ENCODE data around the gene FSTL1. TPM values are rescaled to one million over a fixed set of nuclear protein-coding genes. Genes with fewer than 3 reads are reported as not detected.

The FSTL1 gene
- total and polyA plus RNA-seq, 4 donors, result 137 to 722 (median 319) TPM

DNA sequence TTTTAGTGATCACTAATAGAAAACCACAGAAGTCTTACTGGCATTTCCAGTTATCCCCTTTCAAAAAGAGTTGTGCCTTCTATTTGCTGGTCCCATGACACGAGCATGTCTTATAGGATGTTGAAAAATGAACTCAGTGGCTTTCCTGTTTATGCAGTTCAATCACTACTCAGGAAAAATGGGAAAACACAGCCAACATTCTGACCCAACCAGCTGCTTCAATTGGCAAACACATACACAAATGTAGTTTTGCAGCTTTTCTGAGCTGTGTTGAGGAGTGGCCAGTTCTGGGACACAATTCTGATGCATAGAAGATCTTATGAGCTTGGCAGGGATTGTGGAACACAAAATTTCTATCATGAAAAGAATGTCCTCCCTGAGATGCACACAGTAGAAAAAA lies 40.3 kb downstream of the FSTL1 start:
- WGBS (ENCODE audit: insufficient coverage), result no CpG with 5 or more reads among the region's 1 CpG
- Histone ChIP-seq H3K27ac (ENCODE audit: low read depth, low read length) (no peak overlapping the region), H3K36me3 (ENCODE audit: control insufficient read depth, insufficient read depth, low read length) (peaks cover 35% of the 10 kb centered on the region), H3K4me3 (ENCODE audit: low read depth, low read length) (no peak overlapping the region), H3K27me3 (ENCODE audit: control insufficient read depth, insufficient read depth, low read length) (no peaks in the 10 kb centered on the region), H3K9me3 (ENCODE audit: control insufficient read depth, insufficient read depth, low read length) (no peaks in the 10 kb centered on the region), H3K4me1 (ENCODE audit: control insufficient read depth, insufficient read depth, low read length) (no peaks in the 10 kb centered on the region)
- peak in 2 of 6 donors; percentile 33 to 75 for DNase-seq (ENCODE audit: low read depth in 4 of 6, low spot score in 6 of 6)

DNA sequence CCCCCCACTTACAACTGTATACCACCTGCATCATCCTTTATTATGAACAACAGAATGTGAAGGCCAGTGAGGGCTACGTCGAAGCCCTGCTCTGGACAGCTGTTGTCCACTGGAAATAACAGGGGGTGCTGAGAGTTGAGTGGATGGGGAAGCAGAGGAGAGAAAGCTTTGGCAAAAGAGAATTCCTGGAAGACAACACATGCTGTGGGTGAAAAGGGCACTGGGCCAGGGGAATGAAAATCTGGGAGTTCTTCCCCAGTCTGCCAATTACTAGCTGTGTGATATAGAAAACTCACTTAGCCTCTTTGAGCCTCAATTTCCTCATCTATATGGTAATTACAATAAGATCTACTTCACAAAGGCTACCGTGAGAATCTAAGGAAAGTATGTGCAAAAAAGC lies 40.7 kb downstream of the FSTL1 start:
- peaks cover 38% of the 10 kb centered on the region for H3K36me3 ChIP-seq (ENCODE audit: control insufficient read depth, insufficient read depth, low read length)
- peak in 1 of 6 donors; percentile 55 for DNase-seq (ENCODE audit: low read depth in 4 of 6, low spot score in 6 of 6)
- H3K9me3 ChIP-seq (ENCODE audit: control insufficient read depth, insufficient read depth, low read length), result no peaks in the 10 kb centered on the region
- WGBS (ENCODE audit: insufficient coverage), result no CpG with 5 or more reads among the region's 3 CpGs
- no peaks in the 10 kb centered on the region for H3K27me3 ChIP-seq (ENCODE audit: control insufficient read depth, insufficient read depth, low read length)
- no peak overlapping the region for H3K27ac ChIP-seq (ENCODE audit: low read depth, low read length)
- no peak overlapping the region for H3K4me3 ChIP-seq (ENCODE audit: low read depth, low read length)
- H3K4me1 ChIP-seq (ENCODE audit: control insufficient read depth, insufficient read depth, low read length), result no peaks in the 10 kb centered on the region

DNA sequence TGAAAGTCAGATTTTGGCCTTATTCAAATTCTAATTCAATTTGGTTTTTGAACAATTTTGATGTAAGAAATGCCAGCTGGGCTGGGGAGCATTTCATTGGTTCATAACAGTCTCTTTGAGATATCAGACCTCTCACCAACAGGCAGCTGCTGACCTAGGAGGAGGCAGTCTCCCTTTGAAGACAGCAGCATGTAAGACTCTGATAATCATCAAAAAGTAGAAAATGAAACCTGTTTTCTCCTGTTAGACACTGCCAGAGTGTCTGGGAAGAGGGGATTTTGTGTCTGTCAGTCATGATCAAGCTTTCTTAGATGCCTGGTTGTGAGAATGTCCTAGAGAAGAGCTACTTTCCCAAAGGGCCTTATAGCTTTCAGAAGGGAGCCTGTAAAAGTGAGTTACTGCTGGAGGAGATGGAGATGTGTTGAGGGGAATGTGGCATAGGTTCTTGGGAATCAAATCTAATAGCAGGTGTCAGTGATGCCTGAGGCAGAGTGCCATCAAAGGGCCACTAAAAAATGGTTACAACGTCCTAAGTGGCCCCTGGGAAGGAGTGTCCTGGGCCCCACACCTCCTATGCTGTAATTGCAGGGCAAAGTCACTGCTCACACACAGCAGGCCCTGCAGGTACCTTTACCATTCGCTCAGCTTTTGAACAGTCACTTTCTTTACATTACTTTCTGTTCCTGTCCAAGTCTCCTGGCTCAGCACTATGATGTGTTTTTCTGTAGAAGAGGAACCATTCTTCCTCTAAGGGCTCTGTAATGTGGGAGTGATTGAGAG lies 43.1 kb downstream of the FSTL1 start:
- H3K4me3 ChIP-seq (ENCODE audit: low read depth, low read length), result no peak overlapping the region
- H3K36me3 ChIP-seq (ENCODE audit: control insufficient read depth, insufficient read depth, low read length), result peaks cover 37% of the 10 kb centered on the region
- no peak for DNase-seq (ENCODE audit: low read depth in 4 of 6, low spot score in 6 of 6)
- WGBS (ENCODE audit: insufficient coverage), result 83% methylated on average over 2 of the region's 2 CpGs
- H3K9me3 ChIP-seq (ENCODE audit: control insufficient read depth, insufficient read depth, low read length), result no peaks in the 10 kb centered on the region
- no peak overlapping the region for H3K27ac ChIP-seq (ENCODE audit: low read depth, low read length)
- H3K4me1 ChIP-seq (ENCODE audit: control insufficient read depth, insufficient read depth, low read length), result no peaks in the 10 kb centered on the region
- H3K27me3 ChIP-seq (ENCODE audit: control insufficient read depth, insufficient read depth, low read length), result no peaks in the 10 kb centered on the region

DNA sequence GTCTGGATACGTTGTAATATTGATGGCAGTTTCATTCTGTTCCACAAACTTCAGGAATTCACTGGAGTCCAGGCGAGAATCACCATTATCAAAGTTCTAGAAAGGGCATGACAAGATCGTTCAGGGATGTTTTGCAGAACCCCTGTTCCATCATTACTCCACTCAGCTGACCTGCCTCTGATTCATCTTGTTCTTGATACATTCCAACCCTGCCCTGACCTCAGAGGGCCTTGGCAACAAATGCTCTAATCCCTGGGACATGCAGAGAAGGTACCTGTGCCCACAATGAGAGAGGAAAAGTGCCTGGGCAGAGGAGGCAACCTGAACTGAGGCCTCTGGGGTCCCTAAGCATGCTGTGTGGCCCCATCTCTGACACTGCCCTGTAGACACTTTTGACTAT lies 45.9 kb downstream of the FSTL1 start:
- no peaks in the 10 kb centered on the region for H3K9me3 ChIP-seq (ENCODE audit: control insufficient read depth, insufficient read depth, low read length)

DNA sequence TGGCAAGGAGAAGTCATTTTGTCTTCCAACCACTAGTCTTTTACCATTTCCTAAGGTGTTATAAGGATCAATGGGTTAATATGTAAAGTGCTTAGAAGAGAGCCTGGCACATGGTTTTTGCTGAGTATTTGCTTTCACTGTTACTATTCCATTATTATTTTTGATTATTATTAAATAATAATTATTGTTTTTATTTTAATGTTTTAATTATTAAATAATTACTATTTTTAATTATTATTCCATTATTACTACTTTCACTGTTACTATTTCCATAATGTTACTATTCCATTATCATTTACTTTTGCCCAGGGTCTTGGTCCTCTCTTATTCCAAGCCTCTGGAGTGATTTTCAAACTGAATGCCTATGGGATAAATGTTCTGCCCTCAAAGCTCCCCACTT lies 48.5 kb downstream of the FSTL1 start:
- Histone ChIP-seq H3K4me3 (ENCODE audit: low read depth, low read length) (no peak overlapping the region), H3K27me3 (ENCODE audit: control insufficient read depth, insufficient read depth, low read length) (no peaks in the 10 kb centered on the region), H3K27ac (ENCODE audit: low read depth, low read length) (no peak overlapping the region), H3K4me1 (ENCODE audit: control insufficient read depth, insufficient read depth, low read length) (no peaks in the 10 kb centered on the region), H3K36me3 (ENCODE audit: control insufficient read depth, insufficient read depth, low read length) (peaks cover 39% of the 10 kb centered on the region), H3K9me3 (ENCODE audit: control insufficient read depth, insufficient read depth, low read length) (no peaks in the 10 kb centered on the region)
- DNase-seq (ENCODE audit: low read depth in 4 of 6, low spot score in 6 of 6), result no peak

More for the DNA sequence above, 45.9 kb downstream of the FSTL1 start:
- Histone ChIP-seq H3K4me3 (ENCODE audit: low read depth, low read length) (no peak overlapping the region), H3K36me3 (ENCODE audit: control insufficient read depth, insufficient read depth, low read length) (peaks cover 42% of the 10 kb centered on the region), H3K27ac (ENCODE audit: low read depth, low read length) (no peak overlapping the region), H3K27me3 (ENCODE audit: control insufficient read depth, insufficient read depth, low read length) (no peaks in the 10 kb centered on the region), H3K4me1 (ENCODE audit: control insufficient read depth, insufficient read depth, low read length) (no peaks in the 10 kb centered on the region)
- 86% methylated on average over 3 of the region's 3 CpGs for WGBS (ENCODE audit: insufficient coverage)
- no peak for DNase-seq (ENCODE audit: low read depth in 4 of 6, low spot score in 6 of 6)

DNA sequence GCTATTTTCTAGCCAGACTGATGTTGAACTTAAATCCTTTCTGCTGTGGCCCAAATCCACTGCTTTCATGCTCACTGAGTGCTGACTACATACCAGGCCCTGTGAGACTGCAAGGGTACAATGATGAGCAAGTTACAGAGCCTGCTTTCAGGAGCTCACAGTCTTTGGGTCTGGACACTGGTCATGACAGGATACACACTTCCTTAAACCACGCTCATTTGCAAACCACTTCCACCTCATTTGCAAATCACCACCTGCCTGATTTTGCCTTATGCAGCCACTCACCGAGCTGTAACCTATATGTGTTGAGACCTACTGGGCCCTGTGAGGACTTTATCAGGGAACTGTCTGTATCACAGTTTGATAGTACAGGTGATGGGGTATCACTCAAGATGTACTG lies 51.4 kb downstream of the FSTL1 start:
- 93% methylated on average over 2 of the region's 2 CpGs for WGBS (ENCODE audit: insufficient coverage)
- no peaks in the 10 kb centered on the region for H3K4me1 ChIP-seq (ENCODE audit: control insufficient read depth, insufficient read depth, low read length)
- DNase-seq (ENCODE audit: low read depth in 4 of 6, low spot score in 6 of 6), result no peak
- no peak overlapping the region for H3K4me3 ChIP-seq (ENCODE audit: low read depth, low read length)
- peaks cover 34% of the 10 kb centered on the region for H3K36me3 ChIP-seq (ENCODE audit: control insufficient read depth, insufficient read depth, low read length)
- H3K27me3 ChIP-seq (ENCODE audit: control insufficient read depth, insufficient read depth, low read length), result no peaks in the 10 kb centered on the region
- no peaks in the 10 kb centered on the region for H3K9me3 ChIP-seq (ENCODE audit: control insufficient read depth, insufficient read depth, low read length)
- H3K27ac ChIP-seq (ENCODE audit: low read depth, low read length), result no peak overlapping the region

DNA sequence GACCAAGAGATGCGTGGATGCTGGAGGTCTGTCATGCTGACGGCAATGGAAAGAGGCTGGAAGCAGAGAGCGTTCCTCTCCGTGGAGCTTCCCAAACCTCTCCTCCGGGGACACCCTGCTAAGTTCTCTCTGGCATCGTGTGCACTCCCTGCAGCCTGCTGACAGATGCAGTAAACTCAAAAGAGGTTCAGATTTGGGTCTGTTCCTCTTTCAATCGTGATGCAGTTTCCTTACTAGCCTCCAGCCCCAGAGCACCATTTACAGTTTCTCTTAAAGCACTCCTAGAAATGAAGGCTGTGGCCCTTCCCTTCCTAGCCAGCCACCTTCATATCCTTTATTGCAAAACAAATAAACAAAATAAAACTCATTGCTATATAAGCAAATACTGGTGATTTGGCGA lies 54.3 kb downstream of the FSTL1 start:
- Histone ChIP-seq H3K9me3 (ENCODE audit: control insufficient read depth, insufficient read depth, low read length) (no peaks in the 10 kb centered on the region), H3K27ac (ENCODE audit: low read depth, low read length) (peak overlapping the region; percentile 27), H3K36me3 (ENCODE audit: control insufficient read depth, insufficient read depth, low read length) (peaks cover 24% of the 10 kb centered on the region), H3K27me3 (ENCODE audit: control insufficient read depth, insufficient read depth, low read length) (no peaks in the 10 kb centered on the region), H3K4me1 (ENCODE audit: control insufficient read depth, insufficient read depth, low read length) (no peaks in the 10 kb centered on the region), H3K4me3 (ENCODE audit: low read depth, low read length) (no peak overlapping the region)
- DNase-seq (ENCODE audit: low read depth in 4 of 6, low spot score in 6 of 6), result no peak
- 85% methylated on average over 8 of the region's 8 CpGs for WGBS (ENCODE audit: insufficient coverage)

DNA sequence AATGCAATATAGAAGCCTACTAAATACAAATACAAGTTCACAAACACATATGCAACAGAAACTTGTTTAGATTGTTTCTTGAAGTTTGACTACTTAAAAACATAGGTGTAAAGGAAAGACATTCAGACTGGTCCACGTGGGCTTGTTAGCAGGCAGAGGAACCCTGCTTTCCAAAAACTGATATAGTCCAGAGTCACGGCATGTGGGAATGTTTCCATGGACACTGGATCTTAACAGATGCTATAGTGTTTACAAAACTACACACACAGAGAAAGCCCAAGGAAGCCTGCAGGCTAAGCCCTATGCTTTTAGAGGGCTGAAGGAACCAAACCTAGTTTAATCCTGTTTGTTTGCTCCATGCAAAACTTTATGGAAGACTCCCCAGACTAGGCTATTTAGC lies 56.4 kb downstream of the FSTL1 start:
- H3K27me3 ChIP-seq (ENCODE audit: control insufficient read depth, insufficient read depth, low read length), result no peaks in the 10 kb centered on the region
- no peak overlapping the region for H3K27ac ChIP-seq (ENCODE audit: low read depth, low read length)
- no peaks in the 10 kb centered on the region for H3K9me3 ChIP-seq (ENCODE audit: control insufficient read depth, insufficient read depth, low read length)
- WGBS (ENCODE audit: insufficient coverage), result no CpG with 5 or more reads among the region's 2 CpGs
- H3K36me3 ChIP-seq (ENCODE audit: control insufficient read depth, insufficient read depth, low read length), result peaks cover 10% of the 10 kb centered on the region
- DNase-seq (ENCODE audit: low read depth in 4 of 6, low spot score in 6 of 6), result no peak
- H3K4me1 ChIP-seq (ENCODE audit: control insufficient read depth, insufficient read depth, low read length), result no peaks in the 10 kb centered on the region
- H3K4me3 ChIP-seq (ENCODE audit: low read depth, low read length), result no peak overlapping the region

DNA sequence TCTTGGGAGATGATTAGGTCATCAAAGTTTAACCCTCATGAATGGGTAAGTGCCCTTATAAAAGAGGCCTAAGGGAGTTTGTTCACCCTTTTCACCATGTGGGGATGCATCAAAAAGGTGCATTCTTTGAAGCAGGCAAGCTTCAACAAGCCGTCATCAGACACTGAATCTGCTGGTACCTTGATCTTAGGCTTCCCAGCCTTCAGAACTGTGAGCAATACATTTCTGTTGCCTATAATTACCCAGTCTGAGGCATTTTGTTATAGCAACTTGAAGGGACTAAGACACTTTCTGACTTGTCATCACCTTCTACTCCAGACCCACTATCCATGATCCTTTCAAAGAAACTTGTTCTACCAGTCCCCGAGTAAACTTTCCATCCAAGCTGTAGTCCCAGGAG lies 57.0 kb downstream of the FSTL1 start:
- DNase-seq (ENCODE audit: low read depth in 4 of 6, low spot score in 6 of 6), result no peak
- Histone ChIP-seq H3K27me3 (ENCODE audit: control insufficient read depth, insufficient read depth, low read length) (no peaks in the 10 kb centered on the region), H3K9me3 (ENCODE audit: control insufficient read depth, insufficient read depth, low read length) (no peaks in the 10 kb centered on the region), H3K4me3 (ENCODE audit: low read depth, low read length) (no peak overlapping the region), H3K36me3 (ENCODE audit: control insufficient read depth, insufficient read depth, low read length) (peaks cover 10% of the 10 kb centered on the region), H3K4me1 (ENCODE audit: control insufficient read depth, insufficient read depth, low read length) (no peaks in the 10 kb centered on the region), H3K27ac (ENCODE audit: low read depth, low read length) (no peak overlapping the region)
- WGBS (ENCODE audit: insufficient coverage), result 100% methylated on average over 1 of the region's 2 CpGs

DNA sequence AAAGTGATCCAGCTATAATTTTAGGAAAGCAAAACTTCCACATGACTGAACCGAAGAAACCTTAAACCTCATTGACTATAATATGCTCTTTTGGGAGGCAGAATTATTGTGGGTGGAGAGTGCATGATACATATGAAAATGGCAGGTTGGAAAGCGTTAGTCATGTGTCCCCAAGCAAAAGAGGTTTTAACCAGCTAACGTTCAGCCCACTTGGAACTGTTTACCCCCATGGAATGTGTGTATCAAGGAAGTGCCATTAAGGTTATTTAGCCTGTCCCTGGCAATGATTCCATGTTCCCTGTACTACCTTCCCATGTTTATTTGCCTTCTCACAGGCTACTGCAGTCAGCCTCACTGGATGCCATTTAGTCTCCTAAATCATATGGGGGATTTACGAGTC lies 57.5 kb downstream of the FSTL1 start:
- Histone ChIP-seq H3K4me1 (ENCODE audit: control insufficient read depth, insufficient read depth, low read length) (no peaks in the 10 kb centered on the region), H3K36me3 (ENCODE audit: control insufficient read depth, insufficient read depth, low read length) (peaks cover 8% of the 10 kb centered on the region), H3K4me3 (ENCODE audit: low read depth, low read length) (no peak overlapping the region), H3K27ac (ENCODE audit: low read depth, low read length) (no peak overlapping the region), H3K27me3 (ENCODE audit: control insufficient read depth, insufficient read depth, low read length) (no peaks in the 10 kb centered on the region), H3K9me3 (ENCODE audit: control insufficient read depth, insufficient read depth, low read length) (no peaks in the 10 kb centered on the region)
- WGBS (ENCODE audit: insufficient coverage), result no CpG with 5 or more reads among the region's 4 CpGs
- DNase-seq (ENCODE audit: low read depth in 4 of 6, low spot score in 6 of 6), result no peak
